Effector memory CD8-positive, alpha-beta T cell (primary cell): ENCODE measurements around the gene ONECUT3.
"Not testable (repeated sequence)": the region's sequence is repeated elsewhere in the genome, so short reads cannot be mapped to it uniquely, and the experiment has no call there.

Source experiments
- ATAC-seq: fragments of 150-1000 bp; cut with Tn5 transposase; replicated peaks from 2 replicates; pipeline ENCODE4 v1.10.0; 2021; ENCODE audit warnings: mild to moderate bottlenecking, moderate library complexity
- DNase-seq, 3 experiments: peaks; one replicate each; pipeline ENCODE4 v3.0.0; 2021
- H3K27ac Mint-ChIP-seq, 2 donors: one replicate each; pipeline ENCODE4 v1.8.0; 2022; ENCODE audit warnings: mild to moderate bottlenecking in 2 of 2, mixed read lengths in 2 of 2, moderate library complexity in 2 of 2
- H3K27me3 Mint-ChIP-seq, 2 donors: one replicate each; pipeline ENCODE4 v1.8.0; 2022; ENCODE audit warnings: mixed read lengths in 2 of 2
- H3K36me3 Mint-ChIP-seq: one replicate; pipeline ENCODE4 v1.8.0; 2022; ENCODE audit warnings: mild to moderate bottlenecking, moderate library complexity, mixed read lengths; ENCODE audit not compliant: insufficient read depth
- H3K4me1 Mint-ChIP-seq, 2 donors: one replicate each; pipeline ENCODE4 v1.8.0; 2022; ENCODE audit warnings: low read depth in 2 of 2, mixed read lengths in 2 of 2
- H3K4me3 Mint-ChIP-seq, 2 donors: one replicate each; pipeline ENCODE4 v1.8.0; 2022; ENCODE audit warnings: mild to moderate bottlenecking in 2 of 2, mixed read lengths in 2 of 2, moderate library complexity in 2 of 2
- H3K9me3 Mint-ChIP-seq, 2 donors: one replicate each; pipeline ENCODE4 v1.8.0; 2022; ENCODE audit warnings: mixed read lengths in 2 of 2
- total RNA-seq, 9 experiments: gene quantifications; one replicate each; lab custom pipeline; 2026; lab: John Stamatoyannopoulos, UW

The ONECUT3 gene
- 0 to 0.21 (median 0) reads per million in 9 experiments for total RNA-seq

GRCh38 chr19:1752757-1753728 is at the start of gene ONECUT3:
Gene ONECUT3, plus strand, starts transcription at chr19:1753506. Its CDS starts 157 bp downstream, at chr19:1753663.
- H3K4me3 Mint-ChIP-seq: peak within 1 kb of the TSS in 1 of 2 donors; percentile 50
- H3K36me3 Mint-ChIP-seq: peaks cover 16% of the 10 kb centered on the region
- no peak within 1 kb of the TSS for H3K27ac Mint-ChIP-seq
- ATAC-seq: no peak
- no peaks in the 10 kb centered on the region for H3K9me3 Mint-ChIP-seq
- peaks cover 55 to 75% of the 10 kb centered on the region in 2 donors for H3K27me3 Mint-ChIP-seq
- DNase-seq: no peak
- peaks cover 6 to 12% of the 10 kb centered on the region in 2 donors for H3K4me1 Mint-ChIP-seq

GRCh38 chr19:1704339-1704738 is 49.0 kb upstream of the ONECUT3 start:
- H3K36me3 Mint-ChIP-seq: no peaks in the 10 kb centered on the region
- peaks cover 3 to 10% of the 10 kb centered on the region in 2 donors for H3K4me1 Mint-ChIP-seq
- no peak overlapping the region for H3K4me3 Mint-ChIP-seq
- peaks cover 0 to 3% of the 10 kb centered on the region in 2 donors for H3K9me3 Mint-ChIP-seq
- ATAC-seq: no peak
- DNase-seq: no peak
- H3K27me3 Mint-ChIP-seq: peaks cover 36 to 54% of the 10 kb centered on the region in 2 donors
- H3K27ac Mint-ChIP-seq: no peak overlapping the region

GRCh38 chr19:1705367-1705766 is 47.9 kb upstream of the ONECUT3 start:
- H3K36me3 Mint-ChIP-seq: peaks cover 4% of the 10 kb centered on the region
- H3K4me3 Mint-ChIP-seq: no peak overlapping the region
- ATAC-seq: no peak
- H3K9me3 Mint-ChIP-seq: peaks cover 0 to 3% of the 10 kb centered on the region in 2 donors
- H3K27ac Mint-ChIP-seq: no peak overlapping the region
- DNase-seq: no peak
- H3K27me3 Mint-ChIP-seq: peaks cover 36 to 53% of the 10 kb centered on the region in 2 donors
- H3K4me1 Mint-ChIP-seq: peaks cover 3 to 10% of the 10 kb centered on the region in 2 donors

GRCh38 chr19:1706646-1707045 is 46.7 kb upstream of the ONECUT3 start:
- H3K27me3 Mint-ChIP-seq: peaks cover 24 to 40% of the 10 kb centered on the region in 2 donors
- H3K9me3 Mint-ChIP-seq, H3K4me3 Mint-ChIP-seq, H3K4me1 Mint-ChIP-seq, DNase-seq, ATAC-seq, H3K36me3 Mint-ChIP-seq, H3K27ac Mint-ChIP-seq: not testable (repeated sequence)

GRCh38 chr19:1707240-1707639 is 46.1 kb upstream of the ONECUT3 start:
- Mint-ChIP-seq H3K4me1 (no peaks in the 10 kb centered on the region), H3K27me3 (peaks cover 24 to 46% of the 10 kb centered on the region in 2 donors), H3K36me3 (peaks cover 4% of the 10 kb centered on the region), H3K9me3 (peaks cover 0 to 3% of the 10 kb centered on the region in 2 donors), H3K4me3 (no peak overlapping the region), H3K27ac (no peak overlapping the region)
- DNase-seq: no peak
- ATAC-seq: no peak

GRCh38 chr19:1713170-1713569 is 40.1 kb upstream of the ONECUT3 start:
- H3K27ac Mint-ChIP-seq: no peak overlapping the region
- DNase-seq: no peak
- H3K4me3 Mint-ChIP-seq: no peak overlapping the region
- no peak for ATAC-seq
- H3K27me3 Mint-ChIP-seq: peaks cover 28 to 47% of the 10 kb centered on the region in 2 donors
- H3K4me1 Mint-ChIP-seq: no peaks in the 10 kb centered on the region
- peaks cover 4% of the 10 kb centered on the region for H3K36me3 Mint-ChIP-seq
- H3K9me3 Mint-ChIP-seq: peaks cover 0 to 4% of the 10 kb centered on the region in 2 donors

GRCh38 chr19:1715540-1715939 is 37.8 kb upstream of the ONECUT3 start:
- peaks cover 34 to 53% of the 10 kb centered on the region in 2 donors for H3K27me3 Mint-ChIP-seq
- no peaks in the 10 kb centered on the region for H3K36me3 Mint-ChIP-seq
- ATAC-seq (no peak), DNase-seq (no peak)
- no peak overlapping the region for H3K4me3 Mint-ChIP-seq
- H3K27ac Mint-ChIP-seq: no peak overlapping the region
- H3K9me3 Mint-ChIP-seq: peaks cover 0 to 4% of the 10 kb centered on the region in 2 donors
- no peaks in the 10 kb centered on the region for H3K4me1 Mint-ChIP-seq

- H3K4me1 Mint-ChIP-seq: no peaks in the 10 kb centered on the region
- no peak overlapping the region for H3K27ac Mint-ChIP-seq
- no peak for DNase-seq
- peaks cover 0 to 4% of the 10 kb centered on the region in 2 donors for H3K9me3 Mint-ChIP-seq
- H3K27me3 Mint-ChIP-seq: peaks cover 51 to 64% of the 10 kb centered on the region in 2 donors
- no peak overlapping the region for H3K4me3 Mint-ChIP-seq
- ATAC-seq: no peak
- H3K36me3 Mint-ChIP-seq: peaks cover 2% of the 10 kb centered on the region
Measured at GRCh38 chr19:1717200-1717969, 35.9 kb upstream of the ONECUT3 start.

GRCh38 chr19:1717970-1718264 is 35.4 kb upstream of the ONECUT3 start:
- Mint-ChIP-seq H3K27ac (no peak overlapping the region), H3K4me3 (no peak overlapping the region), H3K27me3 (peaks cover 55 to 64% of the 10 kb centered on the region in 2 donors), H3K4me1 (no peaks in the 10 kb centered on the region), H3K36me3 (peaks cover 2% of the 10 kb centered on the region), H3K9me3 (peaks cover 0 to 4% of the 10 kb centered on the region in 2 donors)
- ATAC-seq: no peak
- DNase-seq: no peak

GRCh38 chr19:1718420-1719291 is 34.6 kb upstream of the ONECUT3 start:
- peaks cover 55 to 69% of the 10 kb centered on the region in 2 donors for H3K27me3 Mint-ChIP-seq
- DNase-seq: no peak
- no peak overlapping the region for H3K4me3 Mint-ChIP-seq
- peaks cover 0 to 4% of the 10 kb centered on the region in 2 donors for H3K9me3 Mint-ChIP-seq
- peaks cover 2% of the 10 kb centered on the region for H3K36me3 Mint-ChIP-seq
- no peak overlapping the region for H3K27ac Mint-ChIP-seq
- no peaks in the 10 kb centered on the region for H3K4me1 Mint-ChIP-seq
- no peak for ATAC-seq

- H3K4me3 Mint-ChIP-seq: no peak overlapping the region
- peaks cover 55 to 73% of the 10 kb centered on the region in 2 donors for H3K27me3 Mint-ChIP-seq
Measured at GRCh38 chr19:1719519-1719918, 33.8 kb upstream of the ONECUT3 start.

GRCh38 chr19:1720237-1720636 is 33.1 kb upstream of the ONECUT3 start:
- Mint-ChIP-seq H3K4me1 (peaks cover 0 to 2% of the 10 kb centered on the region in 2 donors), H3K9me3 (peaks cover 0 to 4% of the 10 kb centered on the region in 2 donors), H3K4me3 (no peak overlapping the region), H3K27ac (no peak overlapping the region), H3K36me3 (peaks cover 2% of the 10 kb centered on the region), H3K27me3 (peaks cover 55 to 73% of the 10 kb centered on the region in 2 donors)
- DNase-seq (no peak), ATAC-seq (no peak)

More at GRCh38 chr19:1719519-1719918, 33.8 kb upstream of the ONECUT3 start:
- DNase-seq (no peak), ATAC-seq (no peak)
- Mint-ChIP-seq H3K36me3 (peaks cover 2% of the 10 kb centered on the region), H3K9me3 (peaks cover 0 to 4% of the 10 kb centered on the region in 2 donors), H3K4me1 (no peaks in the 10 kb centered on the region), H3K27ac (no peak overlapping the region)
